GM10266 (cell line): ENCODE results near the gene MT1M.

Experiments
- DNase-seq: peaks from one replicate; pipeline ENCODE4 v3.0.0; 2012; ENCODE audit errors: extremely low spot score
- CTCF ChIP-seq: IDR thresholded peaks from 2 replicates; pipeline ENCODE4 v1.5.1; 2012; ENCODE audit warnings: mild to moderate bottlenecking, low read depth; ENCODE audit not compliant: control insufficient read depth, insufficient read depth; ENCODE audit errors: missing control alignments

MT1M gene

GRCh38 chr16:56593573-56594291 is 38.7 kb upstream of the MT1M start:
- no peak for DNase-seq
- TF ChIP-seq CTCF = no peak

DNA sequence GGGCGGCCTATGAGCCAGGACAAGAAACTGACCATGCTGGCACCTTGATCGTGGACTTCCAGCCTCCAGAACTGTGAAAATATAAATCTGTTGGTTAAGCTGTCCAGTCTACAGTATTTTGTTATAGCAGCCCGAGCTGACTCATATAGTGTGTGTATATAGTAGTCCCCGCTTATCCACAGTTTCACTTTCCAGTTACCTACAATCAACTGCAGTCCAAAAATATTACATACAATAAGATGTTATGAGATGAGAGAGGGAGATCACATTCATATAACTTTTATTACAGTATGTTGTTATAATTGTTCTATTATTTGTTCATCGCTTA is 38.2 kb upstream of the MT1M start:
- DNase-seq = no peak
- no peak for TF ChIP-seq CTCF

DNA sequence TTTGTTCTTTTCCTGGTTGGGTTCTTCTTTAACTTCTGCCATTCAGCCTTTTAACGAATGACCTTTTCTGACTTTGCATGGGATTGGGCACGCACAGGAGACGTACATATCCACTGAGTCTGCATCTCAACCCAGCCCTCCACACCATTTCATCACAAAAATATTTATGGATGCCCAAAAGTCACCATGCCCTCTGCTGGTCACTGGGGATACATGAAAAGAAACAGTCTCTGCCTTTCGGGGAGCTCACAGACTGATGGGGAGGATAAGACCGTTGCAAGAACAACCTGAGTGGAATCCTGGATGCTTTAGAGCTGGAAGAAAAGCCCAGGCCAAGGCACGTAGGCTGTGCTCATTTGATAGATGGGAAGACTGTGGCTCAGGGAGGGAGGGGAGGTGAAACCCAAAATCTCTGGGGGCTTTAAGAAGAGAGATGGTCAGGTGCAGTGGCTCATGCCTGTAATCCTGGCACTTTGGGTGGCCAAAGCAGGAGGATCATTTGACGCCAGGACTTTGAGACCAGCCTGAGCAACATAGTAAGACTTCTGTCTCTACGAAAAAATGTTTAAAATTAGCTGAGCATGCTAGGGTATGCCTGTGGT is 32.0 kb upstream of the MT1M start:
- DNase-seq = peak; percentile 68
- TF ChIP-seq CTCF = peak; percentile 55

DNA sequence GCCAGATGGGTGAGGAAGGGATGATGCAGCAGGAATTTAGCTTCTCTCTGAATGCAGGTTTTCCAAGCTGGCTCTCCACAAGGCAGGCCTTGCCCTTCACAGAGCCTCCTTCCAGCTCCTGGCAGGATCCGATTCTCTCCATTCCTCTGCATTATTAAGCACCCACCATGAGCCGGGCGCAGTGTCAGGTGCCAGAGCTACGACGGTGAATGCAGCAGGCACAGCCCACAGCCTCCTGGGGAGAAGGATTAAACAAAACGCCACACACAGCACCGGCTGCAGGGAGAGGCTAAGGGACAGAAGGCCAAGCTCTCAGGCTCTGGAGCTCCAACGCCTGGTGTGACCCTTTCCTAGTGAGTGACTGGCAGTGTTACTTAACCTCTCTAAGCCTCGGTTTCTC is 31.1 kb upstream of the MT1M start:
- no peak for TF ChIP-seq CTCF
- no peak for DNase-seq

DNA sequence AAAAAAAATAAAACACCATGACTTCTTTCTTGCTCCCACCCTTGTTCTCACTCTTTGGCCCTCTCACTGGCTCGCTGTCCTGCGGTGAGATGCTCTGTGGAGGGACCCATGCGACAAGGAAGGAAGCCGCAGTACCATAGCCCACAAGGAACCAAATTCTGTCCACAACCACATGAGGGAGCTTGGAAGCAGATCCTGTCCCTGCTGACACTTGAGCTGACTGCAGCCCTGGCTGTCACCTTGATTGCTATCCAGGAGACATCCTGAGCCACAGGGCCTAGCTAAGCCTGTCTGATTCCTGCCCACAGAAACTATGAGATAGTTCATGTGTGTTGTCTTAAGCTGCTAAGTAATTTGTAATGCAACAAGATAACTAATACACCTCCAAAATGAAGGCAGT is 28.9 kb upstream of the MT1M start:
- no peak for DNase-seq
- peak; percentile 27 for TF ChIP-seq CTCF

DNA sequence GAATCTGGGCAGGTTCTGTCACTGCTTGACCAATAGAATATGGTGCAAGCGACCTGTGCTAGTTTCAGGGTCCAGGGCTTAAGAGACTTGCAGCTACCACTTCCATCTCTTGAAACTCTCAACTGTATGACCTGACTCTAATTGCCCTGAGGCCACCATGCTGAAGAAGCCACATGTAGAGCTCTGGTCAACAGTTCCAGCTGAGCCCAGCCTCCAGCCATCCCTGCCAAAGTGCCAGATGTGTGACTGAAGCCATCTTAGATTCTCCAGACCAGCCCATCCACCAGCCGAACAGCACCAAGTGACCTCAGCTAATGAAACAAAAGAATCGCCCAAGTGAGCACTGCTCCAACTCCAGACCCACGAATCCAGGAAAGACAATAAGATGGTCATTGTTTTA is 27.5 kb upstream of the MT1M start:
- TF ChIP-seq CTCF = no peak
- no peak for DNase-seq

- no peak for DNase-seq
- TF ChIP-seq CTCF = no peak
Measured at GRCh38 chr16:56605475-56605874, 27.0 kb upstream of the MT1M start.
